OCI-LY7 (cell line): ENCODE data around the gene LRRC28. TPM values are rescaled to one million over a fixed set of nuclear protein-coding genes. Genes with fewer than 3 reads are reported as not detected.
A peak's percentile ranks its signal among the peaks of the same experiment; 100 is the strongest.

Experiments used
- BruUV-seq: library from RNA; stranded (reverse); fragments of 400-500 nt; replicated peaks from 2 replicates; lab custom pipeline; 2021; lab: Mats Ljungman, UMichigan
- CTCF ChIA-PET: fragments of 300-600 bp; sonication (Branson Sonifier 250); formaldehyde crosslinking; loops from one replicate; lab custom pipeline; 2022; ENCODE audit warnings: antibody characterized with exemption; ENCODE audit not compliant: unreplicated experiment; lab: Charles Lee
- POLR2A ChIA-PET: fragments of 300-600 bp; sonication (Branson Sonifier 250); formaldehyde crosslinking; loops from one replicate; lab custom pipeline; 2022; ENCODE audit warnings: antibody characterized with exemption; lab: Charles Lee
- DNase-seq: peaks from one replicate; pipeline ENCODE4 v3.0.0-alpha.2; 2015; ENCODE audit warnings: low spot score
- H2AFZ ChIP-seq: fragments of 200-600 bp; sonication (generic), shearing (Covaris generic); 2 replicates; pipeline ENCODE4 v1.6.1; 2014; ENCODE audit warnings: mild to moderate bottlenecking, antibody characterized with exemption, low read length, moderate library complexity
- H3K27ac ChIP-seq: fragments of 200-600 bp; sonication (generic); 2 replicates; pipeline ENCODE4 v1.5.1; 2014; ENCODE audit warnings: mixed run types, low read depth, mild to moderate bottlenecking, moderate library complexity, low read length, inconsistent platforms; ENCODE audit not compliant: poor library complexity, severe bottlenecking
- H3K36me3 ChIP-seq: fragments of 200-600 bp; sonication (generic); 2 replicates; pipeline ENCODE4 v1.6.1; 2014; ENCODE audit warnings: mild to moderate bottlenecking, antibody characterized with exemption, low read length, moderate library complexity, mixed read lengths; ENCODE audit not compliant: insufficient read depth
- H3K4me1 ChIP-seq: fragments of 200-600 bp; sonication (generic); 2 replicates; pipeline ENCODE4 v1.5.1; 2014; ENCODE audit warnings: mild to moderate bottlenecking, low read length; ENCODE audit not compliant: insufficient read depth, poor library complexity, severe bottlenecking
- H3K4me2 ChIP-seq: fragments of 200-600 bp; sonication (generic); 2 replicates; pipeline ENCODE4 v1.6.1; 2014; ENCODE audit warnings: mild to moderate bottlenecking, low read length
- H3K4me3 ChIP-seq: fragments of 200-600 bp; sonication (generic); 2 replicates; pipeline ENCODE4 v1.5.1; 2014; ENCODE audit warnings: mild to moderate bottlenecking, low read depth, low read length; ENCODE audit not compliant: poor library complexity, severe bottlenecking
- H3K79me2 ChIP-seq: fragments of 200-600 bp; sonication (generic); 2 replicates; pipeline ENCODE4 v1.6.1; 2016; ENCODE audit warnings: low read depth, mild to moderate bottlenecking, low read length, moderate library complexity, mixed read lengths; ENCODE audit not compliant: insufficient read depth
- H3K9me2 ChIP-seq: fragments of 200-600 bp; sonication (generic); 2 replicates; pipeline ENCODE4 v1.6.1; 2016; ENCODE audit warnings: mild to moderate bottlenecking, low read length, mixed read lengths; ENCODE audit not compliant: insufficient read depth
- H3K9me3 ChIP-seq: fragments of 200-600 bp; sonication (generic); 2 replicates; pipeline ENCODE4 v1.6.1; 2014; ENCODE audit warnings: mild to moderate bottlenecking, mixed run types, low read length, mixed read lengths
- H4K20me1 ChIP-seq: fragments of 200-600 bp; sonication (generic); 2 replicates; pipeline ENCODE4 v1.6.1; 2014; ENCODE audit warnings: mild to moderate bottlenecking, antibody characterized with exemption, low read length, moderate library complexity, mixed read lengths; ENCODE audit not compliant: insufficient read depth
- EZH2phosphoT487 ChIP-seq: fragments of 200-600 bp; sonication (generic); IDR thresholded peaks from 2 replicates; pipeline ENCODE4 v1.6.1; 2018; ENCODE audit warnings: low read depth, borderline replicate concordance, mild to moderate bottlenecking, mixed run types, antibody characterized with exemption, low read length, moderate library complexity, mixed read lengths
- intact Hi-C: fragments of 100-400 bp; cut with micrococcal nuclease; formaldehyde crosslinking; loops from one replicate; pipeline ENCODE4 v1.10.0; 2022; ENCODE audit not compliant: unreplicated experiment
- total RNA-seq, 2 experiments: library from RNA; depleted of rRNA in 1 of 2; stranded (reverse); fragments of >200 nt in 1 of 2; shearing (Covaris generic) in 1 of 2; gene quantifications; 2 replicates each; pipeline ENCODE4 v1.2.3, GENCODE V29; 2014 to 2022
- TF ChIP-seq, protein P1 (sequence below): fragments of 200-600 bp; sonication (generic); conservative IDR thresholded peaks from 2 replicates; pipeline ENCODE4 v1.5.1; 2014; ENCODE audit warnings: mild to moderate bottlenecking, antibody characterized with exemption, low read length, moderate library complexity, mixed read lengths

LRRC28 gene
- total RNA-seq, 2 experiments from 2014 or later, result 25.7 to 30.2 TPM

DNA sequence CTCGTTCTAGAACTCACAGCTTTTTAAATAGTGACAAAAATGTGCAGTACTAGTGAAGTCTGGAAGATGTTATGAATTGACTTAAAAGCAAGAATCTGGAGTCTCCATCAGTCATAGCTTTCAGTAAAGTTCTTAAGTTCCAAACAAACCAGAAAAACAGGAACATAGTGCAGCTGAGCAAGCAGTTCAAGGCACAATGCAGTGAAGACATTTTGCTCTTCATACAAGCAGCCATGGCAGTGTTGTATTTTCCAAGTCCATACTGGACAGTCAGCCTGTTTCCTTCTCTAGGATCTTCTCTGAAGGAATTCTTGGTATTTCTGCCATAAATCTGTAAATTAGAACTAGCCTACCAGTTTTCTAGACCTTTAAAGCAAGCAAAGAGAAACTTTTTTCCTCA, 90.5 kb downstream of the LRRC28 start:
- BruUV-seq, result no TSS peak
- no peak overlapping the region for H3K27ac ChIP-seq
- H3K4me1 ChIP-seq, result no peaks in the 10 kb centered on the region
- no peak overlapping the region for H3K4me3 ChIP-seq
- no peak overlapping the region for H3K4me2 ChIP-seq
- ChIA-PET POLR2A (interaction anchor here (1.0 kb wide), 1 partner anchor 137 kb away, joined by 3 read pairs; no protein-coding TSS in a partner anchor), CTCF (no interaction called here)
- TF ChIP-seq EZH2phosphoT487, result no peak
- TF ChIP-seq, protein P1, sequence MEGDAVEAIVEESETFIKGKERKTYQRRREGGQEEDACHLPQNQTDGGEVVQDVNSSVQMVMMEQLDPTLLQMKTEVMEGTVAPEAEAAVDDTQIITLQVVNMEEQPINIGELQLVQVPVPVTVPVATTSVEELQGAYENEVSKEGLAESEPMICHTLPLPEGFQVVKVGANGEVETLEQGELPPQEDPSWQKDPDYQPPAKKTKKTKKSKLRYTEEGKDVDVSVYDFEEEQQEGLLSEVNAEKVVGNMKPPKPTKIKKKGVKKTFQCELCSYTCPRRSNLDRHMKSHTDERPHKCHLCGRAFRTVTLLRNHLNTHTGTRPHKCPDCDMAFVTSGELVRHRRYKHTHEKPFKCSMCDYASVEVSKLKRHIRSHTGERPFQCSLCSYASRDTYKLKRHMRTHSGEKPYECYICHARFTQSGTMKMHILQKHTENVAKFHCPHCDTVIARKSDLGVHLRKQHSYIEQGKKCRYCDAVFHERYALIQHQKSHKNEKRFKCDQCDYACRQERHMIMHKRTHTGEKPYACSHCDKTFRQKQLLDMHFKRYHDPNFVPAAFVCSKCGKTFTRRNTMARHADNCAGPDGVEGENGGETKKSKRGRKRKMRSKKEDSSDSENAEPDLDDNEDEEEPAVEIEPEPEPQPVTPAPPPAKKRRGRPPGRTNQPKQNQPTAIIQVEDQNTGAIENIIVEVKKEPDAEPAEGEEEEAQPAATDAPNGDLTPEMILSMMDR, result no peak
- H3K79me2 ChIP-seq, result no peaks in the 10 kb centered on the region
- no peaks in the 10 kb centered on the region; the same call in 1 of the 2 replicates for H4K20me1 ChIP-seq
- no peak for DNase-seq
- no peaks in the 10 kb centered on the region for H3K36me3 ChIP-seq
- H3K9me3 ChIP-seq, result no peaks in the 10 kb centered on the region
- H2AFZ ChIP-seq, result no peak overlapping the region
- no peaks in the 10 kb centered on the region for H3K9me2 ChIP-seq
- intact Hi-C loops, result no loop called here

DNA sequence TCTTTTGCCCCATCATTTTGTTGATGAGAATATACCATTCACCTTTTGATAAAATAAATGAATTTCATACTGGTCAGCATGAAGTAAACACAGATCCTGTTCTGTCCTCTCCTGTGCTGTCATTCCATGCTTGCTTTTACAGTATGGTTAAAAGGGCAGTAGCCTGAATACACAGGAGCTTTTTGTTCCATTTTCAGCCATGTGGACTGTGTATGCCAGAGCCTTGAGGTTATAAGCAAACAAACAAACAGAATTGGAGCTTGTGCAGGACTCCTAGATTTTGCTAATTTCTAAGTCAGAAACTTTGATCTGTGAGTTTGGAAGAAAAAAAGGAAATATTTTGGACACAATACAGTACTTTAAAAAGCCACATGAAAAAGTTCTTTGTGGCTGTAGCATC, 91.9 kb downstream of the LRRC28 start:
- BruUV-seq, result no TSS peak
- TF ChIP-seq, protein P1, result no peak
- TF ChIP-seq EZH2phosphoT487, result no peak
- Histone ChIP-seq H2AFZ (no peak overlapping the region), H3K9me2 (no peaks in the 10 kb centered on the region), H3K4me3 (no peak overlapping the region), H3K4me1 (no peaks in the 10 kb centered on the region), H3K9me3 (no peaks in the 10 kb centered on the region), H3K79me2 (no peaks in the 10 kb centered on the region), H3K4me2 (no peak overlapping the region), H3K27ac (no peak overlapping the region), H4K20me1 (no peaks in the 10 kb centered on the region; the same call in 1 of the 2 replicates), H3K36me3 (no peaks in the 10 kb centered on the region)
- intact Hi-C loops, result no loop called here
- DNase-seq, result no peak
- ChIA-PET POLR2A (interaction anchor here (0.6 kb wide), 1 partner anchor 397 kb away, joined by 4 read pairs; no protein-coding TSS in a partner anchor), CTCF (no interaction called here)

DNA sequence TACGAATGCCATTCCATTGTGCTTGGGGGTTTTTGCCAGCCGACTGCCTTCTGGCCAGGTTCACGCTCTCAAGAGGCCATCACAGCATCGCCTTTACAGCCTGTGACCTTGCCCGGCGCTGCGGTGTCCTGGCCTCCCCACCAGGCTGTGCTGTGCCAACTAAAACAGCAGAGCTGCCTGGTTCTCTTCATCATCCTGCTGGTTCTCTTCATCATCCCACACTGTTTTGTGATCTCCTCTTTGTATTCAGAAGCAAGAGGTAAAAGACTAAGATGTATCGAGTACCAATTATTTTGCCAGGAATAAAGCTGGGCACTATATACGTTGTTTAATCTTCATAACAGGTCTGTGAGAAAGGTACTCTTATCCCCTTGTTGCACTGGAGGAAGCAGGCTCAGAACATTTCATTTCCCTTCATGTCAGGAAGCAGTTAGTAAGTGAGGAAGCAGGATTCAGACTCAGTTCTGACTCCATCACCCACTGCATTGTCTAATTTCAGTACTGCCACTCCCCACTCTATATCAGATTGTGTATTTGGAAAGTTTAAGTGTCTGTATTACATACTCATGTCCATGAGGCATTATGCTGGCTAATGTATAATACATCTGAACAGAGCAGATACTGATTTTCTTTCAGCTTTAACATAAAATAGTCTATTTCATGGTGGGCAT, 92.7 kb downstream of the LRRC28 start:
- intact Hi-C loops, result no loop called here
- Histone ChIP-seq H3K4me1 (no peaks in the 10 kb centered on the region), H3K9me2 (no peaks in the 10 kb centered on the region), H3K4me3 (no peak overlapping the region), H4K20me1 (no peaks in the 10 kb centered on the region; the same call in 1 of the 2 replicates), H3K9me3 (no peaks in the 10 kb centered on the region), H3K36me3 (no peaks in the 10 kb centered on the region), H3K79me2 (no peaks in the 10 kb centered on the region), H3K27ac (no peak overlapping the region), H3K4me2 (no peak overlapping the region), H2AFZ (no peak overlapping the region)
- ChIA-PET POLR2A (interaction anchor here (1.5 kb wide), 1 partner anchor 9 kb away, joined by 5 read pairs; no protein-coding TSS in a partner anchor), CTCF (no interaction called here)
- BruUV-seq, result no TSS peak
- peak; percentile 18 for DNase-seq
- TF ChIP-seq, protein P1, result peak; percentile 58
- TF ChIP-seq EZH2phosphoT487, result no peak
